ENCODE results near the gene SUSD2.
"Not testable (repeated sequence)": the region's sequence is repeated elsewhere in the genome, so short reads cannot be mapped to it uniquely, and the experiment has no call there.

The SUSD2 gene, protein sequence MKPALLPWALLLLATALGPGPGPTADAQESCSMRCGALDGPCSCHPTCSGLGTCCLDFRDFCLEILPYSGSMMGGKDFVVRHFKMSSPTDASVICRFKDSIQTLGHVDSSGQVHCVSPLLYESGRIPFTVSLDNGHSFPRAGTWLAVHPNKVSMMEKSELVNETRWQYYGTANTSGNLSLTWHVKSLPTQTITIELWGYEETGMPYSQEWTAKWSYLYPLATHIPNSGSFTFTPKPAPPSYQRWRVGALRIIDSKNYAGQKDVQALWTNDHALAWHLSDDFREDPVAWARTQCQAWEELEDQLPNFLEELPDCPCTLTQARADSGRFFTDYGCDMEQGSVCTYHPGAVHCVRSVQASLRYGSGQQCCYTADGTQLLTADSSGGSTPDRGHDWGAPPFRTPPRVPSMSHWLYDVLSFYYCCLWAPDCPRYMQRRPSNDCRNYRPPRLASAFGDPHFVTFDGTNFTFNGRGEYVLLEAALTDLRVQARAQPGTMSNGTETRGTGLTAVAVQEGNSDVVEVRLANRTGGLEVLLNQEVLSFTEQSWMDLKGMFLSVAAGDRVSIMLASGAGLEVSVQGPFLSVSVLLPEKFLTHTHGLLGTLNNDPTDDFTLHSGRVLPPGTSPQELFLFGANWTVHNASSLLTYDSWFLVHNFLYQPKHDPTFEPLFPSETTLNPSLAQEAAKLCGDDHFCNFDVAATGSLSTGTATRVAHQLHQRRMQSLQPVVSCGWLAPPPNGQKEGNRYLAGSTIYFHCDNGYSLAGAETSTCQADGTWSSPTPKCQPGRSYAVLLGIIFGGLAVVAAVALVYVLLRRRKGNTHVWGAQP

DNA sequence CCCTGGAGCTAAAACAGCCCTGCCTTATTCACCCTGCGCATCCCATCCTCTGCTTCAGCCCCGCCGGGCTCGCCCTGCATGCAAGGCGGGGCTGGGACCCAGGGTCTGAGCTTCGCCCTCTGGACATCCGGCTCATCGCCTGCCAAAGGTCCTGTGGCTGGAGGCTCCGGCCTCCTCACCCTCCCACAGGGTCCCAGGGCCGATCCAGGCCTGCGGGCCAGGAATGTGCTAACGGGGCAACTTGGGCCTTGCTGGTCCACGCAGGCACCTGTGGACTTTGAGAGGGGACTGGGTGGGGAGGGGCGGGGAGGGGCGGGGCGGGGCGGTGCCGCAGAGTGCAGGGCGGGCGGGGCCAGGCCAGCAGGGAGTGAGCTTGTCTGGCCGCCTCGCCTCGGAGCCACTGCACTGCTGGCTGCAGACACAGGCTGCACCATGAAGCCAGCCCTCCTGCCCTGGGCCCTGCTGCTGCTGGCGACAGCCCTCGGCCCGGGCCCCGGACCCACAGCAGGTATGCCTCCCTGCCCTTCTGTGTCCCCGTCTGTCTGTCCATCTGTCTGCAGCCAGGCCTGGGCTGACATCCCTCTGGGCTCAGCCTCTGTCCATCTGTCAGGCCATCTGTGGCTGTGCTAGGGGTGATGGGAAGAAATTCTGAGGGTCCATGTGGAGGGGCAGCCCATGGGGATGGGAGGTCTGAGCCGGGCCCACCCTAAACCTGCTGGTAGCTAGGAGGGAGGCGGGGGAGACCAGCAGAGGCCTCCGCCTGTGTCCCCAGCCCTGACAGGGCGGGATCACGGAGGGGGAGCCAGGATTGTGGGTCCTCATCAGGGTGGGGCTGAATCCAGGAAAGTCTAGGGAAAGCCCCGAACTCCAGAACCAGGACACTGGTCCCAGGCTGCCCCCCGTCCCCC is at the start of gene SUSD2:
SUSD2 (plus strand) TSS at position 400 of the 908 bp plus-strand sequence; CDS start at position 433, 33 bp downstream.
- DNase-seq = no peak

DNA sequence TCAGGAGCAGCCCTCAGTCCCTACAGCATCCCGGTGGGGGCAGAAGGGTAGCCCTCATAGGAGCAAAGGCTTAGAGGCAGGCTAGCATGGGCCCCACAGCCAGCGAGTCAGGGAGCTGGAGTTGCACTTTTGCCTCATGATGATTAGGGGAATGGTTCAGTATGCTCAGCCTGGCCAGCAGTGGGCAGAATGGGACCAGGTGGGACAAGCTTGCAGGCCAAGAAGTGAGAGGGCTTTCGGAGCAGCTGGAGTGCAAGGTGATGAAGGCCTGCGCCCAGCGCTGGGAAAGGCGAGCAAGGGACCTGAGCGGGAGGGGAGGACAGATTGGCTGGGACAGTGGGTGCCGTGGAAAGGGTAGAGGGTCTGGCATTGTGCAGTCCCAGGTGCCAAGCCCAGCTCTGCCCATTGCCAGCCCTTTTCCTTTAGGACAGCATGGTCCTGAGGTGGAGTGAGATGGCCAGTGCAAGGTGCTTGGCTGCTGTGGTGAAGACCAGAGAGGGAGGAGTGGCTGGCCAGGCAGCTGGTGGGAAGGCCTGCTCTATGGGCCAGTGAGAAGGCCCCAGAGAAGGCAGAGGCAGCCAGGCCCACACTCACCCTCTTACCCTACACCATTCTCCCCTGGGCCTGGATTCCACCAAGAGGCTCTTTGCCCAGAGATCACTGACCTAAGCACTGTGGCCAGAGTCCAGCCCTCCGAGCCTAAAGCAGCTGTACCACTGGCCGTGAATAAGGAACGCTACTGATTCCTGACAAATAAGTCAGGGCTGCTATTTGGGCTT is 47.9 kb upstream of the SUSD2 start:
- peak; percentile 51 to 56 for DNase-seq

GRCh38 chr22:24134090-24134846 is 47.0 kb upstream of the SUSD2 start:
- DNase-seq = peak; percentile 67 to 84

DNA sequence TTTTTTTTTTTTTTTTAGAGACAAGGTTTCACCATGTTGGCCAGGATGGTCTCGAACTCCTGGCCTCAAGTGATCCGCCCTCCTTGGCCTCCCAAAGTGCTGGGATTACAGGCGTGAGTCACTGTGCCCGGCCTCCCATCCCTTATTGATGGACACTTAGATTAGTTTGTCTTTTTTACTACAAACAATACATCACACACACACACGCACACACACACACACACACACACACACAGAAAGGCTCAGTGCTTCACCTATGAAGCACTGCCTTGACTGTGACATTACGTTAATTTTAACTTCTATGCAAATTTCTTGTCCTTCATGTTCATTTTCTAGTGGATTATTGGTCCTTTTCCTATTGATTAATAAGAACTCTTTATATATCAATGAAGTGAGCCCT is 44.8 kb upstream of the SUSD2 start:
- not testable (repeated sequence) for DNase-seq

- DNase-seq = no peak
Measured at GRCh38 chr22:24137595-24137994, 43.7 kb upstream of the SUSD2 start.

GRCh38 chr22:24138649-24139420 is 42.5 kb upstream of the SUSD2 start:
- DNase-seq = no peak

- DNase-seq = peak; percentile 14 to 31
Measured at GRCh38 chr22:24140357-24140756, 40.9 kb upstream of the SUSD2 start.

- DNase-seq = peak in 1 of 2 donors; percentile 38
Measured at GRCh38 chr22:24141586-24141985, 39.7 kb upstream of the SUSD2 start.

DNA sequence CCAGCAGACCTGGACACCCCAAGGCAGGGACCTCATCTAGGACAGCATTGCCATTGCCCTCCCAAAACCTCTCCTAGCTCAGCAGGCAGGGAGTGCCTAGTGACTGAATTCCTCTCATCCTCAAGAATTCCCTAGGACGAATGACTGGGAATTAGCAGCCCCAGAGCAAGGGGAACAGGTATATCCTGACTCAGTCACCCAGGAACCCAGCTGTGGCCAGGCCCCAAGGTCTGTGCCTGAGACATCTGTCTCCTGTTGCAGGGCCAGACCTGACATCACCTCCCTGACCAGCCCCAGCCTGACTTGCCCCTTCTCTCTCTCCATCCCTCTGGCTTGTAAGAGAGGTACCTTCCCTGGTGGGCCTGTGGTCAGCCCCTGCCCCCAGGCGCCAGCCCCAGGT is 39.0 kb upstream of the SUSD2 start:
- DNase-seq = no peak

- no peak for DNase-seq
Measured at GRCh38 chr22:24142831-24143230, 38.5 kb upstream of the SUSD2 start.

DNA sequence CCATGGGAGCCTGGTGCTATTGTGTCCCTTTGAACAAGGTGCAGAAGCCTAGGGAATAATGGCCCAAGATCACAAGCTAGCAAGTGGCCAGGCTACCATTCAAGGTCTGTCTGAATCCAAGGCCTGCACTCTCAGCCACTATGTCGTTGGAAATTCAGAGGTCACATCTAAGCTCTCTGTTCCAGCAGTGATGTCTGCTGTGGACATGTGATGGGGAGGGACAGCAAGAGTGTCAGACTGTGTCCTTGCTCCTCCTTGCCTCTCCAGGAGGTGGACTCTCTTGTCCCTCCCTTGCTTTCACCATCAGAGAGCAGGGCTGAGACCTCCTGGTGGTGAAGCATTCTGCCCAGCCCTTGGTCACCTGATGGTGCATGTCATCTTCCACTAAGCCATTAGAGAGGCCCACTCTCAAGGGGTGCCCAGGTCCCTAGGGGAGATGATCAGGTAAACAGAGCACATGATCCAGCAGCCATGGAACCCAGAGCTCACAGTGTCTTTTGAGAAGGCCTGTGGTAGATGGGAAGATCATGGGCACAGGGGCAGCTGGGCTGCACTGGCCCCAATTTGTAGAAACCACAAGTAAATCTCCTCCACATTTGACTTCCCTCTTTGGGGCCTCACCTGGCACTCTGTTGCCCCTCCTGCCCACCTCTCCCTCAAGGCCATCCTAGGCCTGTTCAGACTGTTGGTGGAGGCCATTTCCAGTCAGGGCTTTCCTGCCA is 37.1 kb upstream of the SUSD2 start:
- no peak for DNase-seq

DNA sequence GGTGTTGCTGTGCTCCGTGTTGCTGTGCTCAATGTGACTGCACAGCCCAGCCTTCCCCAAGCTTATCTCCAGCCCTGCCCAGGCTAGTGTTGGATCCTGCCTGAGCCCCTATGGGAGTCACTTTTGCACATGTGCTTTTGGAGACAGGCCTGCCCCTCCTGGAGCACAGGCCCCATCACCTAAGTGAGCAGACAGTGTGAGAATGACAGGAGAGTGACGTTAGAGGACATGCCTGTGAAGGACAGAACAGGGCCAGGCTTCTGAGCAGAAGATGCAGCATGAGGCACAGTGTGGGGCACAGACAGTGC is 36.6 kb upstream of the SUSD2 start:
- DNase-seq = no peak

GRCh38 chr22:24145446-24146193 is 35.7 kb upstream of the SUSD2 start:
- no peak for DNase-seq

DNA sequence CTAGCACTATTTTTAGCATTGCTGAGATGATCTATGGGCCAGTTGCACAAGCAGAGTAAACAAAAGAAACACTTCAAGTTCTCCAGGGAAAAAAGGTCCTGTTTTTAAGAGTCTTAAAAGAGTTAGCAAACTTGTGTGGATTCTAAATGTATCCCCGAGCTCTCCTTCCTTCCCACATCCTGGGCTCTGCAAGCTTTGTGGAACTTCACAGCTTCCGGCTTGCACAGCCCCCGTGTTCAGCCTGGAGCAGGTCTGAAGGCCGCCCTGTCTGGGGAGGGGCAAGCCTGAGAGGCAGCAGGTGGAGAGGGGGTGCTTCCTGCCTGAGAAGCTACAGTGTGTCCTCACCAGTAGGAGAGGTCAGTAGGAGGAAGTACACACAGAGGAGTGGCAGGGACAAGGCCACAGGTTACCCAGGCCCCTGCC is 35.1 kb upstream of the SUSD2 start:
- peak; percentile 20 to 32 for DNase-seq

DNA sequence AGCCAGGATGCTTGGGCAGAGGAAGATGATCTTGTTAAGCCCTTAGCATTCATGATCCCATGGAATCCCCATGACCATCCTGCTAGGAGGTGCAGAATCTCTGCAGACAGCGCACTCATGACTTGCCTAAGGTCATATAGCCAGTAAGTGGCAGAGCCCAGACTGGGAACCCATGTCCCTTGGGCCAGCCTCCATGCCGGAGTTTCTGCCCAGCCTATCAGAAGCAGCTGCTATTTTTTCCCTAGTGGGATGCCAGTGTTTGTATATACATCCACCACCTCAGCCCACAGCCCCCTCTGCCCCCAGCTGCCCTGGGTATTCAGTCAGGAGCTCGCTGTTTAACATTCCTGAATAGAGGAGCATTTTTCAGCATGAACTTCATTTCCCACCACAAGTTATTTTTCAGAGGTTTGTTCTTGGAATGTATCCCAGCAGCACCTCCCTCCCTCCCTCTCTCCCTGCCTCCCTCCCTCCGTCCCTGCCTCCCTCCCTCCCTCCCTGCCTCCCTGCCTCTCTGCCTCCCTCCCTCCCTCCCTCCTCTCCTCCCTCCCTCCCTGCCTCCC is 34.4 kb upstream of the SUSD2 start:
- no peak for DNase-seq

DNA sequence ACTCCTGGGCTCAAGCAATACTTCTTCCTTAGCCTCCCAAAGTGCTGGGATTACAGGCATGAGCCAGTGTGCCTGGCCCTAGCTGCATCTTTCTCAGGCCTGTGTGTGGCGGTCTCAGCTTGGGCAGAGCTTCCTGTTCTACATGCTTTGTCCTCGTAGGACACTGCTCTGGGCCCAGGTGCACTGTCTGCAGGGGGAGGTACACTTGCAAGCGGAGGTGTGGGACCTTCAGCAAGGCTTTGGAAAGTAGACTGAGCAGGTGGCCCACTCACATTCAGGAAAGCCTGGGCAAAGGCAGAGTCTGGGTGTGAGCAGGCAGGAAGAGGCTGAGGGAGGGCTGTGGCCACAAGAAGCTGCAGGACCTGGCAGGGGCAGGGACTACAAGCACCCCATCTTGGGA is 33.6 kb upstream of the SUSD2 start:
- DNase-seq = no peak

GRCh38 chr22:24148266-24149197 is 32.8 kb upstream of the SUSD2 start:
- no peak for DNase-seq

DNA sequence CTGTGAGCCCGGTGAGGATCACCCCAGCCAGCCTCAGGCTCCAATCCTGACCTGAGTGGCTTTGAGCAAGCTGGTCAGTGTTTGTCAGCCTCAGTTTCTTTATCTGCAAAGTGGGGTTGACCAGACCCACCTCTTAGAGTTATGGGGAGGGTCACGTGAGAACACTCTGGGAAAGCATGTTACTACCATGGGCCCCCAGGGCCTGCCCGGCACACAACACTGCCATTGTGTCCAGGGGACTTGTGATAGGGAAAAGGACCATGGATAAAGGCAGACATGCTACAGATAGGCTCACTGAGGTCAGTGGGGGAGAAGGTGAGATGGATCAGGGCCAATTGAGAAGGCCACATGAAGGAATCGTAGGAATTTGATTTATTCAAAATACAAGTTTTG is 32.1 kb upstream of the SUSD2 start:
- no peak for DNase-seq
